ENCODE results near the gene DIRAS1.
A peak's percentile ranks its signal among the peaks of the same experiment; 100 is the strongest.

DIRAS1 gene

GRCh38 chr19:2720777-2721569 is at the start of gene DIRAS1:
TSS of gene DIRAS1 (minus strand) at chr19:2721372. CDS start at chr19:2717806, 3,566 bp downstream.
- no peak for DNase-seq

DNA sequence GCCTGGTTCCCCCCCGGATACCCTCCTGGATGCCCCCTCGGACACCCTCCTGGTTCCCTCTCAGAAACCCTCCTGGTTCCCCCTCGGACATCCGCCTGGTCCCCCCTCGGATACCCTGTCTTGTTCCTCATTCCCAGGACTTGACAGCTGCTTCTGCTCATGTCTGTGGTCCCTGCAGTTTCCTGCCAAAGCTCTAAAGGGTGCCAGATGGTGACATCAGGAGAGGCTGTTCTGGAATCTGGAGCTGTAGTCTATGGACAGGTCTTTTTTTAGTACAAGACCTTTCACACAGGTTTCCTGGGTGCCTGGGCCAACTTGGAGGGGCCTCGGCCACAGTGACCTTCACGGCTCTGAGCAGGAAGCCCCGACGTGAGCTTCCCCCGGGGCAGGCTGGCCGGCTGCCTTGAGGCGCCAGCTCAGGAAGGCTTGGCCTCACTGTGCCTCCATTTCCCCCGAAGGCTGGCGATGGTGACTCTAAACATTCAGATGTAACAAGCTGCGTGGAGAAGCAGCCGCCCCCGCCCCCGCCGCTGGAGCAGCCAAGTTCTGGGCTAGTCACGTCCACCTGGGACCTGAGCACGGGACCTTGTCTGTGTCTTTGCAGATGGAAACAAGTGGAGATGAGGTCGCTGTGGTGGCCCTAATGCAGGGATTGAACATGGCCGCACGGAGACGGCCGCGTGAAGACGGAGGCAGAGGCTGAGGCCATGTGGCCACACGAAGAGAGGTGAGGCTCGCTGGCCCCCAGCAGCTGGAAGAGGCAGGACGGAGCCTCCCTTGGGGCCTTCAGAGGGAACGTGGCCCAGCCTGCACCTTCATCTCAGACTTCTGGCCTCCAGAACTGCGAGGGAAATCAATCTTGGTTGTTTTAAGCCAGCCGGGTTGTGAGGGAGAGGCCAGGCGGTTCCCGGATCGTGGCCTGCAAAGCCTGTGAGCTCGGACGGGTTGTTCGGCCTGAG is 49.2 kb upstream of the DIRAS1 start:
- DNase-seq, result peak; percentile 43

GRCh38 chr19:2769218-2769617 is 48.0 kb upstream of the DIRAS1 start:
- no peak for DNase-seq

DNA sequence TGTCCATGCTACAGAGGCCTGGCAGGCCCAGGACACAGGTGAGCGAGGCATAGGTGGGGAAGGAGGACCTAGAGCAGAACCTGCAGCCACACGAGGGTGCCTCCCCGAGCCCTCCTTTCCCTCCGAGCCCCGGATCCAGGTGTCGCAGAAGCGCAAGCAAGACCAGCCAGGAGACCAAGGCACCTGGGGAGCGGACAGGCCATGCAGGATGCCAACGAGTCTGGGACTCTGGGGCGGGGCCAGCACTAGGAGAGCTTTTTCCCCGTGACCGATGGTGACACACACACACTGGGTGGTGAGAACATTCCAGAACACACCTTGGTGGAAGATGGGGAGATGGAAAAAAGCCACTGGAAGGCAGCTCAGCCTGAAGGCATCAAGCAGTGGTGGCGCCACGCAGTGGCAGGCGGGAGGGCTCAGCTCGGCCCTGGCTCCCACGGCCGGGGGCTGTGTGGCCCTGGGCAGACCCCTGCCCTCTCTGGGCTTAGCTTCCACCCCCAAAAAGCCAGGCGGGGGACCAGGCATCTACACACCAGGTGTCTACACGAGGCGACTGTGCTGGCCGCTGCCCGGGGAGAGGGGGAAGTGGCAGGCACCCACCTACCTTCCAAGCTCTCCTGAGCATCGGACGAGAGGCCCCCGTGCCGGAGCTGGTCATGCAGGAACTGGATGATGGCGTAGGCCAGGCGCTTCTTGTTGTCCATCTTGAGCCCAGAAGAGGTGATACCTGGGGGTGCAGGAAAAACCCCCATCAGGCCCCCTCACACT is 47.4 kb upstream of the DIRAS1 start:
- DNase-seq, result no peak

- DNase-seq, result no peak
These were observed 46.5 kb upstream of the DIRAS1 start for GRCh38 chr19:2767688-2768087.

- no peak for DNase-seq
These were observed 45.6 kb upstream of the DIRAS1 start for GRCh38 chr19:2766594-2767372.

GRCh38 chr19:2765376-2765775 is 44.2 kb upstream of the DIRAS1 start:
- DNase-seq, result no peak

DNA sequence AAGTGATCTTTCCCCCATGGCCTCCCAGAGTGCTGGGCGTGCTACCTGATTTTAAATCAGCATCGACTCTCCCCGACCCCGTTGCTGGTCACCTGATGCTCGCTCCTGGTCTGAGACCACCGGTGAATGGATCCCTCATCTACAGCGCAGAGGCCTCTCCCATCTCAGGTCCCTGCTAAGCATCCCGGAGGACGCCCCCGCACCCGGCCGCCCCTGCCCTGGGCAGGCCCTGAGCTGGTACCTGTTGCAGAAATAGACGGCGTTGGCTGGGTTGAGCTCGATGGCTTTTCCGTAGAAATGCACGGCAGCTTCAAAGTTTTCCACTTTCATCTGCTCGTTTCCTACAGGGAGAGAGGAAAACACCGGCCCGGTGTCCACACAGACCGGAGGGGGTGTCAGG is 43.8 kb upstream of the DIRAS1 start:
- no peak for DNase-seq

- no peak for DNase-seq
These were observed 42.5 kb upstream of the DIRAS1 start for GRCh38 chr19:2763687-2764086.

GRCh38 chr19:2762783-2763496 is 41.8 kb upstream of the DIRAS1 start:
- DNase-seq, result no peak

DNA sequence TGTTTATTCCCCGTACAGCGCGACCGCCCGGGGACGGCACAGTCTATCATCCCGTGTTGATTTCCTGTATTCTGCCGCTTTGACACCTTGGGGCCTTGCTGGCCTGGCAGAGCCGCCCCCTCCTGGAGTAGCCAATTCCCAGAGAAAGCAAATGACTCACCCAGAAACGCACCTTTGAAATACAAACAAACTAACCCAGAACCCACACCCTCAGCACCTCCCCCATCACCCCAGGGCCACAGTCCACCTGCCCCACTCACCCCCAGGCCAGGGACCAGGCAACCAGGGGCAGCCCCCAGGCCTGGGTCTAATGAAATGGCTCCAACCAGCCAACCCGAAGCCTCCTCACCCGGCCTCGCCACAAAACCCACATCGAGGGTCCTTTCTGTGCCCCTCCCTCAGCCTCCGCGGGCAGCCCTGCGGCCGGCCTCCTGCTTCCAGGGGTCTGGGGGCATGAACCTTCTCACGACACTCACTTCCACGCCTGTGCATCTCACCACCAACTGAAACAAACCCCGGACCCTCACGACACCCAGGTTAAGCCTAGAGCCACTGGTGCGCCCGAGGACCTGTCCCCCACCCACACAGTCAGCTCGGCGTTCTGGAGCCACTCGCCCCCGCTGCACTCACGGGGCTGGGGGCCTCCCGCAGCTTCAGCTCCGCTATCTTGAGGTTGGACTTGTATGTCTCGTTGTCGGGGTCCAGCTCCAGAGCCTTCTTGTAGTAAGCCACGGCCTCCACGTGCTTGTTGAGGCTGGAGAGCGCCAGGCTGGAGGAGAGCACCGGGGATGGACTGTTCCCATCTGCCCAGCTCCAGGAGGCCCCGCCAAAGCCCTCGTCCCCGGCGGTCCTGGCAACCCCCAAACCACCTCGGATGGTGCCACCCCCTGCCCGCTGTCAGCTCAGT is 41.0 kb upstream of the DIRAS1 start:
- no peak for DNase-seq

DNA sequence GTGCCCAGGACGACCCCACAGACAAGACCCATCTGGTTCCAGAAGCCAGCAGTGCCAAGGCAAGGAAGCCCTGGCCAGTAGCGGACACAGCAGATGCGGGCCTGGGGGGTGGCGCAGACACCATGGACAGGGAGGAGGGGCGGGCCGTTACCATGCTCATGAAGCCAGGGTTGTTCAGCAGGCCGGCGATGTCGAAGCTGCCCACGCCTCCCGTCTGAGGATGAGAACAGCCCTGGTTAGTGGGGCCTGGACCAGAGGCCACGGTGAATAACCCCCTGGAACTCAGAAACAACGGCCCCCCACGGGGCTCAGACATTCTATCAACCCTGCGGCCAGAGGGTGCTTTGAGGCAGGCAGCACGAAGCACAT is 40.1 kb upstream of the DIRAS1 start:
- DNase-seq, result no peak

DNA sequence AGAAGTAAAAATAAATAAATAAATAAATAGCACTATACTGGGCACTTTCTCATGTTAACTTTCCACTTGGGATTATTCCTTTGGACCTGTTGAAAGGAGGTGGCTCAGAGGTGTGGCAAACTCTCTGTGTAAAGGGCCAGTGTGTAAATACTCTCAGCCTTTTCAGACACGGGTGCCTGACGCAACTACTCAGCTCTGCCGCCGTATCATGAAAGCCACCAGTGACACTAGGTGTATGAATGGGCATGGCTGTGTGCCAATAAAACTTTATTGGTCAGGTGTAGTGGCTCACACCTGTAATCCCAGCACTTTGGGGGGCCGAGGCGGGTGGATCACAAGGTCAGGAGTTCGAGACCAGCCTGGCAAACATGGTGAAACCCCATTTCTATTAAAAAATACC is 38.8 kb upstream of the DIRAS1 start:
- no peak for DNase-seq

- no peak for DNase-seq
These were observed 38.2 kb upstream of the DIRAS1 start for GRCh38 chr19:2759362-2759761.

- DNase-seq, result no peak
These were observed 37.6 kb upstream of the DIRAS1 start for GRCh38 chr19:2758601-2759313.

- DNase-seq, result no peak
These were observed 36.0 kb upstream of the DIRAS1 start for GRCh38 chr19:2756921-2757881.

DNA sequence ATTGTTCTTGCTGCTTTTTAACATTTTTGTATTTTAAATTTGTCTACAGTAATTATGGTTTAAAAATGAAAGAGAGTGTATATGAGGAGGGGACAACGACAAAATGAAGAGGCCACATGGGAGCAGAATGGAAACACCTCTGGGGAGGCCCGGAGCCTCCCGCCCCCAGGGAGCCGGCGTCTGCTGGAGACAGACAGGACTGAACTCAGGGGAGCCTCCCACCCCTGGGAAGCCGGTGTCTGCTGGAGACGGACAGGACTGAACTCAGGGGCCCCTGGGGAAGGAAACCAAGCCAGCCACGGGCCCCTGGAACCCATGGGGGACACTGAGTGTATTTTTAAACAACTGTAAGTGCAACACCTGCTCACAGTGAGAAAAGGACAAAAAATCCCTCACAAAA is 35.3 kb upstream of the DIRAS1 start:
- DNase-seq, result no peak

- no peak for DNase-seq
These were observed 34.6 kb upstream of the DIRAS1 start for GRCh38 chr19:2755811-2756210.

DNA sequence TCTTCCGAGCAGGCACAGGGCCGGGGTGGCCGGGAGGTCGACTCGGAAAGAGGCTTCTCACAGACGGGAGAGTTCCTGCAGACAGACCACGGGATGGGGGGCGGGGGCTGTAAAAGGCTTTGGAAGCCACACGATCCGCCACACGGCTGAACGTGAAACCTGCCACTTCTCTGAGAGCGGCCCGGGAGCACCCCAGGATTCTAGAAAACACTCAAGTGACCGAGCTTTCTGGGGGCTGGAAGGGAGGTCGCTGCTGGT is 34.2 kb upstream of the DIRAS1 start:
- DNase-seq, result no peak
